GM19351 (cell line): Measurements from ENCODE around the gene SLC22A2.

ENCODE experiments used
- ATAC-seq: cut with Tn5 transposase; IDR thresholded peaks from one replicate; pipeline ENCODE4 v1.9.1; 2021; ENCODE audit warnings: mild to moderate bottlenecking, moderate library complexity; ENCODE audit not compliant: unreplicated experiment

The SLC22A2 gene

DNA sequence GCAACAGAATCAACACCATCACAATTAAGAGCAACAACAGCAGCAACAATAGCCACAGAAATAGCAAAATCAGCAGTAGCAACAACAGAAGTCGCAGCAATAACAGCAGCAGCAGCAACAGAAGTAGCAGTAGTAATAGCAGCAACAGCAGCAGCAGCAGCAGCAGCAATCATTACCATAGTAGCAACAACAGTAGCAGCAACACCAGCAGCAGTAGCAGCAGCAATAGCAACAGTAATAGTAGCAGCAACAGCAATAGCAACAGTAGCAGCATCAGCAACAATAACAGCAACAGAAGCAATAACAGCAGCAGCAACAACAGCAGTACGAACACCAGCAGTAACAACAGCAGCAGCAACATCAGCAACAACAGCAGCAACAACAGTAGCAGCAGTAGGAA lies 39.8 kb downstream of the SLC22A2 start:
- no peak for ATAC-seq

DNA sequence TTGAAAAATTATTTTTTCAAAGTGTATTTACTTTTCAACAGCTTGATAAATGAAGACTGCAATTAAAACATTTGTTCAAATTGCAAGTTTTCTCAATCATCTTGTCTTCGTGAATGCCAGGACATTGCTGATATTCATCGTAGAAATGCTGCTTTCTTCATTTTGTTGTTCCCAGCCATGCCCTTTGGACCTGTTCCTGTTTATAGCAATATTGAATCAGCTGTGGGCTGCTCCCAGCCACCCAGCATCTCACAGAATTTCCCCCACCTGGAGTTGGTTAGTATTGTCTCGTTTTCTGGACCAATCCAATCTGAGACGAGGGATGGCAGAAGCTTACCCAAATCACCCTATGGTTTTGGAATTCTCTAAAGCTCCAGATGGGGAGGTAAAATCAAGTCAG lies 40.8 kb downstream of the SLC22A2 start:
- ATAC-seq, result no peak

DNA sequence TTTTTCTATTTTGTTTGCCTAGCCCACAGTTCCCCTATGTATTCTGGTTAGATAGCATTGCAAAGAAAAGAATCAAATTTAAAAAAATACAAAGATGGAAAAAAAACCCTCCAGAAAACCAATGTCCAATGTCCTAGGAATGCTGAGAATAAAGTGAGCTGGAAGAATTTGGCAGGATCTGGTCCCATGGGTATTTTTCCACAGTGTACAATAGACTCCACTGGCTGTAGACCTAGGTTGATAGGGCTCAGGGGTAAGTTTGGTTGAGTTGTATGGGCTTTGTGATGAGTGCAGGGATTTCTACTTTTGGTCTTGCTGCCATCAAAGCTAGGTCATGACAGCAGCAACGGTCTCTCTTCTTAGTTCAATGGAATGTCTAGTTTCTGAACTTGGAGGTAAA lies 41.5 kb downstream of the SLC22A2 start:
- ATAC-seq, result no peak

DNA sequence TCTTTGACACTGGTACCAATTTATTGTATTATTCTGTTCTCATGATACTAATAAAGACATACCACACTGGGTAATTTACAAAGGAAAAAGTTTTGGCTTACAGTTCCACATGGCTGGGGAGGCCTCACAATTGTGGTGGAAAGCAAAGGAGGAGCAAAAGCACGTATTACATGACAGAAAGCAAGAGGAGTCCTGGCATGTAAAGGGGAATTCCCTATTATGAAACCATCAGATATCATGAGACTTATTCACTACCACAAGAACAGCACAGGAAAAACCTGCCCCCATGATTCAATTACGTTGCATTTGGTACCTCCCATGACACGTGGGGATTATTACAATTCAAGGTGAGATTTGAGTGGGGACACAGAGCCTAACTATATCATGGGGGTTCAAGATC lies 43.4 kb downstream of the SLC22A2 start:
- ATAC-seq, result no peak

DNA sequence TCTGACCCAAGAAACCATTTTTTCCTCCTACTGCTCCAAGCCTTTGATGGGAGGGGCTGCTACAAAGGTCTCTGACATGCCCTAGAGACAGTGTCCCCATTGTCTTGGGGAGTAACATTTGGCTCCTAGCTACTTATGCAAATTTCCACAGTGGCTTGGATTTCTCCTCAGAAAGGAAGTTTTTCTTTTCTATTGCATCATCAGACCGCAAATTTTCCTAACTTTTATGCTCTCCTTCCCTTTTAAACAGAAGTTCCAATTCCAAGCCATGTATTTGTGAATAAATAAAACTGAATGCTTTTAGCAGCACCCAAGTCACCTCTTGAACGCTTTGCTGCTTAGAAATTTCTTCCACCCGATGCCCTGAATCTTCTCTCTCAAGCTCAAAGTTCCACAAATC lies 51.0 kb downstream of the SLC22A2 start:
- ATAC-seq, result no peak

DNA sequence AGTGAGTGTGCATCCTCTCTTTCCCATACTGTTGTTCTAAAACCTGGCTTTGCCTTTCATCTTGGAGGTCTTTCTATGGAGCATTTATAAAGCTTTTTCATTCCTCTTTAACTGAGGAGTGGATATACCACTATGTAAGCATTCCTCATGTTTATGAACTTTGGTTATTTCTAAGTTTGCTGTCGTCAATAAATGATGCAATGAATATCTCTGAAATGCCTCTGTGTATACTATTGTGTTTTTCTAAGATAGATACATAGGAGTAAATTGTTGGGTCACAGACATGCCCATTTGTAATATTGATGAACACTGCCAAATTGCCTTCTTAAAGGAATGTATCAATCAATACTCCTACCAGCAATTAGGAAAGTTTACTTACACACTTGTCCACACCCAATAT lies 53.9 kb downstream of the SLC22A2 start:
- no peak for ATAC-seq

DNA sequence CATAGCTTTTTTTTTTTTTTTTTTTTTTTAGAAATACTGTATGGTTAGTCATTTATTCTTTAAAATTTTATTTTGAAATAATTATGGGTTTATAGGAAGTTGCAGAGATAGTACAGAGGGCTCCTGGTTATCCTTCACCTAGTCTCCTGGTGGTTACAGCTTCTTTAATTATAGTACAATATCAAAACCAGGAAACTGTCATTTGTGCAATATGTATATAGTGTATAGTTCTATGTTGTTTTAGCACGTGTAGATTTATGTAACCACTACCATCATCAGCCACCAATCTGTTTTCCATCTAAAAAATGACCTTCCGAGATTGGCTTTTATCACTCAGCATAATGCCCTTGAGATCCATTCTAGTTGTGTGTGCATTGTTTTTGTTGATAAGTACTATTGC lies 54.7 kb downstream of the SLC22A2 start:
- no peak for ATAC-seq

DNA sequence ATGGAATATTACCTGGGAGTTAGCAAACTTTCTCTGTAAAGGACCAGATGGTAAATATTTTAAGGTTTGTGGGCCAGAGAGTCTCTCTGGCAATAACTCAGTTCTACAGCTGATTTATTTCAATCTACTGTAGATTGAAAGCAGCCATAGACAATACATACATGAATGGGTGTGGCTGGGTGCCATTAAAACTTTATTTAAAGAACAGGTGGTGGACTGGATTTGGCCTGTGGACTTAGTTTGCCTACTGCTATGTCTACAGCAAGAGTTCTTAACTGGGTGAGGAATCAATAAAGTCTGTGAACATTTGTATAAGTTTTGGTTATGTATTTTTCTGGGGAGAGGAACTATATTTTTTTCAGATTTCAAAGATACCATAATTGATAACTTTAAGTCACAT lies 55.1 kb downstream of the SLC22A2 start:
- ATAC-seq, result no peak

DNA sequence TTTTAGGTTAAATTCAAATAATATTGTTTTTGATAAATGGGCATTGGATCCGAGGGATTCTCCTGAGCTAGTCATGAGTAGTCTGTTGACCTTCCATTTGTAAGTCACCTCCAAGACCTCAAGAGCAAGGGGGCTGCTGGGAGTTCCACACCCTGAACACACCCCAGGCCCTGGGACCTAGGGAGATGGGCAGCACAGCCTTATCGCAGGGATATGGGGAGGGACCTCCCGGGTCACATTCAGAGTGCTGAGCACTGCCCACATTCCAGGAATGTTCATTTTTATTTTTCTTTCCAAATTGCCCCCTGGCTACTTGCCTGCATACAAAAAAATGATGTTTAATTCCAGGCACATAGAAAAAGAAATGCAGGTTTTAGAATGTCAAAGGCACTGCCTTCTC lies 55.5 kb downstream of the SLC22A2 start:
- ATAC-seq, result no peak

DNA sequence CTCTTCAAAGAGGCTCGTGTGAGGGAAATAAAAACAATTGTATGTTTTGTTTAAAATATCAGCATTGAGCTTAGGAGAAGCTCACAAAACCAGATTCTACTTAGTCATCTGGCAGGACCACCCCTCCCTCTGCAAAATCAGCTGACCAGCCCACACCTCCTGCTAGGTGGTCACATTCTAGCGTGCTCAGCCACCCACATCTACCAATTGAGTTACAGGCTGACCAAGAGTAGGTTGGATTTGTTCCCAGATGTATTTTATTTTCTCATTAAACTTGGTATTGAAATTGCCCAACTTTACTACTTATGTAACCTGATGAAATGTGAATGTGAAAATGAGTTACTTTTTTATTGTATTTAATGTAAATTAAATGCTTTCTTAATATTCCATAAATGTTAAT lies 56.2 kb downstream of the SLC22A2 start:
- no peak for ATAC-seq

DNA sequence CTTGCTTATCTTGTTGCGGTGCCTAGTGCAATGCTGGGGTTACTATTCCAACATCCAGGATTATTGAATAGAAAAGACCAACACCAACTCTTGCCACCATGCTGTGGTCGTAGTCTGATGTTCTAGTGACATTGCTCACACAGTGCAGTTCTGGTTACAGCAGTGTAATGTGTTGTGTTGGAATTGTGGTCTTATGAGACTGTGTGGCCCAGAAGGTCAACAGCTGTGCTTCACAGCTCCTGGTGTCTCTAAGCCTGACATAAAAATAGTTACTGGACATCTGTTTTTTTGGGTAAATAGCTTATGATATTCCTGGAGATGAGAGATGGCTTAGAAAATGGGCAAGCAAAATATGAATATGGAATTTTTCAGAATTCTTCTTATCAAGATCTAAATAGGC lies 57.6 kb downstream of the SLC22A2 start:
- no peak for ATAC-seq

DNA sequence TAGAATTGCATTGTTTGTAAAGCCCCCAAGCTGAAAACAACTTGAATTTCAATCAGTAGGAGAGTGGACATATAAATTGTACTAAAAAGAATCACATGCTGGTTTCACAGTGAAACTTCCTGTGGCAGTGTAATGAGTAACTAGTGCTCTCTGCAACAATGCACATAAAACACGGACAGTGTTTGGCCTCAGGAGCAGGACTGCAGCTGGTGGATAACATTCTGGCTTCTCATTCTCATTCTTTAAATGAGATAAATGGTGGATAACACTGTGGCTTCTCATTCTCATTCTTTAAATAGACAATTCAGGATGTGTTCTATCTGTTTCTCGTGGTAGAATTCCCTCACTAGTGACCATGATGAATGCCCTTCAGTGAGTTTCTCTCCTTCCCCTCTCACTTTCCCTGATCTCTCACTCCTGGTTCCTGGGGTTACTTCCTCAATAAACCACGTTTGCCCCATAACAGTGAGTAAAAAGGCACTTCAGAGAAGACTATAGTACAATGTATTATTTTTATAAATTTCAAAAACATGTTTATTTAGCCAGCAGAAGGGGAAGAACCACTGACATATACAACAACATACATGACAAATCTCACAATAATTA lies 59.9 kb downstream of the SLC22A2 start:
- ATAC-seq, result peak; percentile 59

DNA sequence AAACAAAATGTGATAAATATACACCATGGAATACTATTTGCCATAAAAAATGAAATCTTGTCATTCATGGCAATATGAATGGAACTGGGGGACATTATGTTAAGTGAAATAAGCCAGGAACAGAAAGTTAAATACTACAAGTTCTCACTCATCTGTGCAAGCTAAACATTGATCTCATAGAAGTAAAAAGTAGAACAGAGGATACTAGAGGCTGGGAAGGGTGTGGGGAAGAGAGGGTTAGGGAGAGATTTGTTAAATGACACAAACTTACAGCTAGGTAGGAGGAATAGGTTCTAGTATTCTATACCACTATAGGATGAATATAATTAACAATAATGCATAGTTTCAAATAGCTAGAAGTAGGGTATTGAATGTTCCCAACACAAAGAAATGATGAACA lies 61.0 kb downstream of the SLC22A2 start:
- no peak for ATAC-seq

DNA sequence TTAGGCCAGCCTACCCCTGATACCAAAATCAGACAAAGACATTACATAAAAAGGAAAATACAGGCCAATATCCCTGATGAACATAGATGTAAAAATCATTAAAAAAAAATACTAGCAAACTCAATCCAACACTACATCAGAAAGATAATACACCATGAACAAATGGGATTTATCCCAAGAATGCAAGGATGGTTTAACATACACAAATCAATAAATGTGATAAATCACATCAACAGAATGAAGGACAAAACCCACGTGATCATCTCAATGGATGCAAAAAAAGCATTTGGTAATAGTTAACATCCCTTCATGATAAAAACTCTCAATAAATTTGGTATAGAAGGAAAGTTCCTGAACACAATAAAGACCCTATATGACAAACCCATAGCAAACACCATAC lies 63.8 kb downstream of the SLC22A2 start:
- no peak for ATAC-seq

DNA sequence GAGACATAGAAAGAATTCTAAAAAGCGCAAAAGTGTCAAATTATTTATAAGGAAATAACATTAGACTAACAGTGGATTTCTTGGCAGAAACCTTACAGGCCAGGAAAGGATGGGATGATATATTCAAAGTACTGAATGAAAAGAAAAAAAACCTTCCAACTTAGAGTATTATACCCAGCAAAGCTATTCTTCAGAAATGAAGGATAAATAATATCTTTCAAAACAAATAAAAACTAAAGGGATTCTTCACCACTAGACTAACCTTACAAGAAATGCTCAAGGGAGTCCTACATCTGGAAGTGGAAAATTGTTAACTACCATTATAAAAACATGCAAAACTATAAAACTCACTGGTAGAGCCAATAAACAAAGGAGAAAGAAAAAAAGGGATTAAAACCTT lies 65.8 kb downstream of the SLC22A2 start:
- ATAC-seq, result no peak

DNA sequence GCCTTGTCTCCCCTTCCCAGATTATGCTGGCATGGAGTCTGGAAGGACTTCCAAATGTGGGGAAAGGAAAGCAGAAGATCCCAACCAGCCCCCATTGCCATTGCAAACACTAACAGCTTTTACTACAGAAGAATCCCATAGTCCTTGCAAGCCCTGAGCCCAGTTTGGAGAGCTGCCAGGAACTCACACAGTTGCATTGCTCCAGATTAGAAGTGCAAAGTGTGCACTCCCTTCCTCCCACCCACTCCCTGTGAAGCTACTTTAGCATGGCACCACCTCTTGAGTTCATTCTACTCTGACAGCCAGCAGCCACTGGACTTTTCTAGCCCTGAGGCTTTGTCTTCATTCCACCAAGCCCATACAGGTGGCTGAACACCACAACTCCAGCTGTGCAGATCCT lies 67.6 kb downstream of the SLC22A2 start:
- no peak for ATAC-seq

DNA sequence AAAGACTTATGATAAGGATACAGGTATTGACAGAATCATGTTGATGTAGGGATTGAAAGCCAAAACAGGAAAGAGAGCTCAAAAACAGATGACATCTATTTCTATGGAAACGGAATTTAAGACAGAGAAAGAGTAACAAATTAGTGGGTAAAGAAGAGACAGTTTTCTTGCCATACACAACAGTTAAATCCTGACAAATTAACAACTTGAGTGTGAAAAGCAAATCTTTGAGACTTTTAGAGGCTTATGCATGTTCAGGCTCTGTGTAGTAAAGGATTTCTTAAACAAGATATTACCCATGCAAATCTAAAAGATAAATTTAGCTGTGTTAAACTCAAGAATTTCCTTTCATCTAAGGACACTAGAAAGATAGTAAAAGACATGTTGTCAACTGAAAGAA lies 68.5 kb downstream of the SLC22A2 start:
- no peak for ATAC-seq

DNA sequence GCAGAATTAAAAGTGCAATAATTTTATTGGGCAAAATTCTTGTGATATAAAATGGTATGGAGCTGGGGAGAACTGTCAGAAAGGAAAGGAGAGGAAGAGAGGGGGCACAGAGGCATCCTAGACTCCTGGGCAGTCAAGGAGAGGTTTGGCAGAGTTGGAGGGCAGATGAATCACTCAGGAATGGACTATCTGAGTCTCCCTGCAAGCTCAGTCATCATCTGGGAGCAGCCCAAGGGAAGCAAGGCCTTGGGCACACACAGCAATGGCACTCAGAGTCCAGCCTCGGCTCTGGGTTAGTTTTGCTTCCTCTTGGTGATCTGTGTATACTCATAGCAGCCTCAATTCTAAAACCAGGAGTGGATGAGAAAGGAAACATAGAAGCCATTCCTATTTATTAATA lies 69.8 kb downstream of the SLC22A2 start:
- no peak for ATAC-seq

DNA sequence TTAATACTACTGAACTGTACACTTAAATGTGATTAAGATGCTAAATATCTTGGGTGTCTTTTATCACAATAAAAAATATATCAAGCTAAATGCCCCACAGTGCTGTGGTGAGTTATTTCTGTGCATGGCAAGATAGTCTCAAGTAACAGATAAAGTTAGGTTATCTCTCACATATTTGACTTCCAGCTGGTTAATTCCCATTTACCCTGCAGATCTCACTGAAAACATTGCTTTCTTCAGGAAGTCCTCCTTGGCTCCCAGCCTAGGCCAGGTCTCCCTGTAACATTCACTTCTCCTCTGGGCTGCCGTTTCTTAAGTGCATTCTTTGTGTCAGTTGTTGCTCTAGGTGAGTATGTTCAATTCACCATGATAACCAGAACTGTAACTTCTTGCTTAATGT lies 77.9 kb downstream of the SLC22A2 start:
- no peak for ATAC-seq

DNA sequence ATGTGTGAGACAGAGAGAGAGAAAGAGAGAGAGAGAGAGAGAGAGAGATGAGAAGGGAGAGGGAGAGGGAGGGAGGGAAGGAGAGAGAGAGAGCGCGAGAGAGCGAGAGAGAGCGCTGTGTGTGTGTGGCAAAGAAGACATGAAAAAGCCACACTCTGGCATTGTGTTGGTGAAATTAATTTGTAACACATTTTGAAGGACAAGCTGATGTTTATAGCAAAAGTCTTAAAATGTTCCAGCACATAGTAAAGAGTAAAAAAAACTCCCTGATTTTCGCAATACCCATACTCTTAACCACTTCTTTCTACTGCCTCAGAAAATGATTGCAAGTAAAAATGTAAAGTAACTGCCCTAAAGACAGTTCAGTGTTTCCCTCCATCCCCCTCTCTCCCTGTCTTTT lies 80.3 kb downstream of the SLC22A2 start:
- ATAC-seq, result no peak

DNA sequence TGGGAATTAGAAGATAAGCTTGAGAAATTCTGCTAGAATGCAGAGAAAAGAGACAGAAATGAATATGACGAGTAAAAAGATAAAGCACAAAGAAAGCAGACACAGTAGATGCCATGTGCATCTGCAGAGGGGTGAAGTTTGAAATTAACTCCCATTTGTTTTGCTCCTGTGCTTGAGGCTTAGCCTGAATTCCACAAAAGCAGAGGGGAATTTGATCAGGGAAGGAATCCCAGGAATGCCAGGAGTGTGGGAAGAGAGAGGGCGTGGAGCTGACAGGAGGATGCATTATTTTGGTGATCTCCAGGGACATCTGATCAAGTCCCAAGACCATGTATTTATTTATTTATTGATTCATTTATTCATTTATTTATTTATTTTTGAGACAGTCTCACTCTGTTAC lies 81.4 kb downstream of the SLC22A2 start:
- no peak for ATAC-seq

DNA sequence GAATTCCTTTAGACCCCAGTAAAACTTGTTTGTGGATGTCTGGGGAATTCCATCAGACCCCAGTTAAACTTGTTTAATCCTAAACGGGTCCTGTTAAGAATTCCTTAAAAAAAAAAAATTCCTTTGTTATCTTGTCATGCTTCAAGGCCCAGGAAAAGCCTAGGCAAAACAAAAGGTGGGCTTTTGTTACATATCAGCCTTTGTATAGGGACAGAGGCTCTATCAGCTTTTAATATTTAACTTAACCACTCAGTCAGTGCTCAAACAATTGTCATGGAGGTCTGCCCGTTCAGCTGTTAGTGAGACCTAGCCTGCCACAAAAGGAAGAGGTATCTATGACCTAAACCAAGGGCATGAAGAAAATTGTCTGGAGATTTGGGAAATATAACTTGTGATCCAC lies 83.9 kb downstream of the SLC22A2 start:
- ATAC-seq, result no peak

DNA sequence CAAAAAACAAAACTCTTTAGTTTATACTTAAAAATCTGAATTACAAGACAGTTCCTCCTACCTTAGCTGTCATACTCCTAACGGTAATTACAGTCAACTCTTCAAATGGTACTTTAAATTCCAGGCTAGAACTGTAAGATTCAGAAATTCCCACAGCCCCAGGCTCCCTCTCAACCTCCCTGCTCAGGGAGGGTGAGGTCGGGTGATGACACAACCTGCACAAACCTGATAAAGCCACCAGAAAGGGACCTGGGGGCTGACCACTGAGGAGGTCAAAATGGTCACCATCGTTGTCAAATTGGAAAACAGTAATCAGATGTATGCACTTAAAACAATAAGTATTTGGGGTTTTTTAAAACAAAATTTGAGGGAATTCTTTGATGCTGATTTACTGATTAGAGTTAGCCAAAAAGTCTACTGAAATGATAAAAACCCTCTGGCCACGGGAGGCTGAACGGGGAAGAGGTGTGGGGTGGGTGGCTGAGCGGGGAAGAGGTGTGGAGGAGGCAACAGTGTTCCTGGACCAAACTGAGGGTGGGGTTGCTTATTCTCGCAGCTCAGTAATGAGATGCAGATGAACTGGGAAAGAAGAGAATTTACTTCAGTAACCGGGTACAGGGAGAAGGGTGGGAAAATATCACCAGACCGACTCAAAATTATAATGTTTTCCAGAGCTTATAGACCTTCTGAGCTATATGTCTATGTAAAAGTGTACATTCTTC lies 84.7 kb downstream of the SLC22A2 start:
- no peak for ATAC-seq
